Measurements from ENCODE around the gene ZBTB32.

GRCh38 chr19:35721374-35721773 is 17.0 kb downstream of the ZBTB32 start:
- TF ChIP-seq EZH2 (IDR thresholded peaks at IDR 0.05) = no peak
- no peak for TF ChIP-seq POLR2AphosphoS5 (IDR thresholded peaks at IDR 0.05; ENCODE audit: borderline replicate concordance, low read depth, low read length)
- TF ChIP-seq FOXP2 (optimal IDR thresholded peaks at IDR 0.05; ENCODE audit: control extremely low read depth, extremely low read length, insufficient read depth) = no peak
